GM18867 (cell line): ENCODE results near the gene ATPAF2.

ENCODE experiments used
- ATAC-seq: cut with Tn5 transposase; IDR thresholded peaks from one replicate; pipeline ENCODE4 v1.9.1; 2021; ENCODE audit warnings: mild to moderate bottlenecking, moderate library complexity; ENCODE audit not compliant: unreplicated experiment

ATPAF2 gene

DNA sequence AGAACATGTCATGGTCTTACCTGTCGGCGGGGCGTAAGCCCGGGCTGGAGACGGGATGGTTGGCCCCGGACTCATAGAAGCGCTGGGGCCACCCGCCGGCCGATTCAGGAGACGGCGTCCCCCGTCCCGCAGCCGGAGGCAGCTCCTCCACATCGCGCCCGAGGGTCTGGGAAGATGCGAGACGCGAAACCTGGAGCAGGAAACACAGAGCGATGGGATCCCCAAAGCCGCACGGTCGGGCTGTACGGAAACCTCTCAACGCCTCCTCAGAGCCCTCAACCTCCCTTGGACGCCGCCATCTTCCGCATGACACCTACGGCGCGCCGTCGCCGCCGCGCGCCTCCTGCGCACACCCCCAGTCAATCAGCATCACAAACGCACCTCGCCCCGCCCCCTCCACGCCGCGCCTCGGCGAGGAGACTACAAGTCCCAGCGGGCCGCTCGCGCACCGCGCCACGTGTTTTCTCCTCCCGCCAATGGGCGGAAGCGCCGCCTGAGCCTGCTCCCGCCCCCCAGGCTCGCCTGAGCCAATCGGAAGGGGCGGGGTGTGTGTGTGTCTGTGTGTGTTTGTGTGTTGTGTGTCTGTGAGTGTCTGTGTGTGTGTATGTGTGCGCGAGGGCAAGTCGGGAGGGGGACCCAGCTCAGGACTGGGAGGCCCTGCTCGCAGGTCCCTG, at the start of gene ATPAF2, which contains the start of gene GID4:
Gene ATPAF2 (minus strand): TSS at position 308 of the 674 bp plus-strand sequence. CDS start 155 bp downstream, at position 153.
Gene GID4 (plus strand): TSS at position 548 of the 674 bp plus-strand sequence. CDS start 57 bp downstream, at position 605.
- peak; percentile 90 for ATAC-seq

DNA sequence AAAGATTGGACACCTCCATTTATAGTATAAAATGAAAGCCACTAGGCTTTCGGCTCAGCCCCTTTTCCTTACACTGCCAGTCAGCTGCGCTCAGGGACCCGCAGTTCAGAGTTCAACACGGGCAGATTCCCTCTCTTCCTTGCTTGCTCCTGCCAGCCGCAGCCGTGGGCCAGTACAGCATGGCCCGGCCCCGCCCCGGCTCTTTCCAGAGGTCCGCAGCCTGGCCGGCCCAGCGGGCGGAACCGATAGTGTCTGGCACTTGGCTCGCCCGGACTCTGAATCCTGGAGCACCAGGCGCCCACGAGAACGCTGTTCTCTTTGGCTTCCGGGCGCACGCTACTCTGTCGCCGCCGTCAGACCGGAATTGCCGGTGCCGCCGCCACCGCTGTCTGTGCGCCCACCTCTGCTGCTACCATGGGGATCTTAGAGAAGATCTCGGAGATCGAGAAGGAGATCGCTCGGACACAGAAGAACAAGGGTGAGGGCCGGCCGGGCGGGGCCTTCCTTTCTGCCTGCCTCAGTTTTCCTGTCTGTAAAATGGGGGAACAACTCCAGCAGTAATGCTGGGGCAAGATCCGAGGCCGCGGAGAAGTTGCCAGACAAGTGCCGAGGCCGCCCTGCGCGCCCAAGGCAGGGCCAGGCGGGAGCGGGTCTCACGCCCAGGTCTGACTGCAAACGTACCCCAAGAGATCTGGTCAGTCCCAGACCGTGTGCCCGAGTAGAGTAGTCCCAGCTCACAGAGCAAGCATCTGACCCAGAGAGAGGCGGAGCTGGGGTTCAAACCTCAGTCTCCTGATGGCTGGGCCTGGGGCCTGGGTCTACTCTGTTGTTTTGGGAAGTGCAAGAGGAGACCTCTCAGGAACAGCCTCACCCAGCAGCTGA, 48.9 kb upstream of the ATPAF2 start, which contains the start of gene DRG2:
Gene DRG2 (plus strand): TSS at position 339 of the 882 bp plus-strand sequence. CDS start 76 bp downstream, at position 415.
- peak; percentile 85 for ATAC-seq

DNA sequence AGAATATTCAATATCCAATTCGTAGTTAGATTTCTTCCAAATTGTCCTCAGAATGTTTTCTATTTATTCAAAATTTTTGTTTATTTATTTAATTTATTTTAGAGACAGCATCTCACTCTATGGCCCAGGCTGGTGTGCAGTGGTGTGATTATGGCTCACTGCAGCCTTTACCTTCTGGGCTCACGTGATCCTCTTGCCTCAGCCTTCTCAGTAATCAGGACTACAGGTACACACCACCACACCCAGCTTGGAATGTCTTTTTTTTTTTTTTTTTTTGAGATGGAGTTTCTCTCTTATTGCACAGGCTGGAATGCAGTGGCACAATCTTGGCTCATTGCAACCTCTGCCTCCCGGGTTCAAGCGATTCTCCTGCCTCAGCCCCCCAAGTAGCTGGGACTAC, 45.3 kb upstream of the ATPAF2 start:
- ATAC-seq = no peak

DNA sequence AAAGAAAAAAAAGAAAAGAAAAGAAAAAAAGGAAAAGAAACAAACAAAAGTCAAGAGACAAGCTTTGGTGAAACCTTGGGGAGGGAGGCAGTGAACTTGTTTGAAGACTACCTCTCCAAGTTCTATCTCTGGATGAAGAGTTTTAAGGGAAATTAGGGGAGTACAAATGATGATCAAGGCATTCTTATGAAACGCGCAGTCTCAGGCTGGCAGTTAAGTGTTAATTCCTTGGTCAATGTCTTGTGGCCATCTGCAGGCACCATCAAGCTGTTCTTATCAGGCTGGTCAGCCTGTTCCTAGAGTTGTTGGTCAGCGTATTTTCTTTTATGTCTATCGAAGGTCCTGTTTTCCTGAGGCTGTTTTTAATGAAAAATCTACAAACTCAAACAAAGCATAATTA, 40.6 kb upstream of the ATPAF2 start:
- no peak for ATAC-seq

DNA sequence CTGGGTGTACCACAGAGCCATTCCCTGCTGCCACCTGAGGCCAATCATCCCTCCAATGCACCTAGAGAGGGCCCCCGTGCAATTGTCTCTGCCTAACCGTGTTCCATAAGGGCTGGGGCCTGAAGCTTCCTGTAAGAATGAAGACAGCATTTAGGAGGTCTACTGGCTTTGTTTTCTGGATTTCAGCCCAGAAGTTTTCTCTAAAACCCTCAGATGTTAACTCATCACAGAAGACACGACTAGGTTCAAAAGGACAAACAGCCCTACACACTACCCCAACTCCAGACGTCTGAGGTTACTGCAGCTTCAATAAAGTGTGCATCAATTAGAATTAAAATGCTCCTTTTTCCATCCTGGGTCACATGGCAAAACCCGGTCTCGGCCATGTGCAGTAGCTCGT, 38.0 kb upstream of the ATPAF2 start:
- no peak for ATAC-seq

DNA sequence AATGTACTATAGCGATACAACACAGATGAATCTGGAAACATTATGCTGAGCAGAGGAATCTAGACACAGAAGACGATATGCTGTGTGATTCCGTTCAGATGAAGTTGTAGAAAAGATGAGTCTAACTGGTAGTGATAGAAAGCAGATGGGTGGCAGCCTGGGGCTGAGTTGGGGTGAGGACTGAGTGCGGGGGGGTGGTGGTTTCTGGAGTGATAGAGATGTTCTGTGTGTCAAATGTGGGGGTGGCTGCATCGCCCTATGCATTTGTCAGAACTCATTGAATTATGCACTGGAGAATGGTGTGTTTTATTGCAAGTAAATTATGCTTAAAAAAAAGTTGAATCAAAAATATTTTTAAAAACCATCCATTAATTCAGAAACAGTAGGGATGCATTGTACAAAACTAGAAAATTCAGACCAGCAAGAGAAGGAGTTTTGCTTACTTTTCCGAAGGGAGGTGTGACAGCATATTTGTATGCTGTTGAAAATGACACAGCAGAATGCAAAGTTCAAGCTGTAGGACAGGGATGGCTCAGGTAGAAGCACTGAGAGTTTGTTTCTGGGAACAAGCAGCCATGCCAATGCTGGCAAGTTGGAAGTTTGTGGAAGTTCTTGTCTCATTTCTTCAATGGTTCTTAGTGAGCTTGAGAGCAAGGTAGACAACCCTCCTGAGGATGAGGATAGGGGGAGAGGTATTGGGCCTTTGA, 35.8 kb upstream of the ATPAF2 start:
- ATAC-seq = no peak

DNA sequence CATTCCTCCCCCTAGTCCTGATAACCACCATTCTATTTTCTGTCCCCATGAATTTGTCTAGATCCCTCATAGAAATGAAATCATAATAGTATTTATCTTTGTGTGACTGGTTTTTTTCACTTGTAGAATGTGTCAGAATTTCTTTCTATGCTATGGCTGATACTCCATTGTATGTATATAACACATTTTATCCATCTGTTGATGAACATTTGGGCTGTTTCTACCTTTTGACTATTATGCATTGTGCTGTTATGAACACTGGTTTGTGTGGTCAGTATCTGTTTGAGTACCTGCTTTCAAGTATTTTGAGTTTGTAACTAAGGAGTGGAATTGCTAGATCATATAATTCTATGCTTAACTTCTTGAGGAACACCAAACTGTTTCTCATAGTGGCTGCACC, 32.8 kb upstream of the ATPAF2 start:
- ATAC-seq = no peak

DNA sequence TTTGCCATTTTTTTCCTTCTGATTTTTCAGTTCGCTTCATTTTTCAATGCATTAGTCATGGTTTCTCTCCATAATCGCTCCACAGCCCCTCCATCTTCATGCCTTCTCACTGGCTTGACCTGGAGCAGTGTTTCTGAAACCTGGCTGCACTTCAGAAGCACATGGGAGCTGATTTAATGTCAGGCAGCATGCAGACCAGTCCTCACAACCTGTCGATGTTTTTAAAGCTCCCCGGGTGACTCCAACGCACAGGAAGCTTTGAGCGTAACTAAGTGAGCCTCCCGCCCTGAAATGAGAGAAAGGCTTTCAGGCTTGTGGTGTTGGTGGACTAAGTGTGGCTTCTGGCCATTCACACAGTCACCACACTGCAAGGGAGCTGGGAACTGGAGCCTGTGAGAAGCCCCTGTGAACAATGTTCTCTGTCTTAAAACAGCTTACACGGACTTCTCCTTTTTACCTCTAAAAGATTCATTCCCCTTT, 31.9 kb upstream of the ATPAF2 start:
- ATAC-seq = no peak

DNA sequence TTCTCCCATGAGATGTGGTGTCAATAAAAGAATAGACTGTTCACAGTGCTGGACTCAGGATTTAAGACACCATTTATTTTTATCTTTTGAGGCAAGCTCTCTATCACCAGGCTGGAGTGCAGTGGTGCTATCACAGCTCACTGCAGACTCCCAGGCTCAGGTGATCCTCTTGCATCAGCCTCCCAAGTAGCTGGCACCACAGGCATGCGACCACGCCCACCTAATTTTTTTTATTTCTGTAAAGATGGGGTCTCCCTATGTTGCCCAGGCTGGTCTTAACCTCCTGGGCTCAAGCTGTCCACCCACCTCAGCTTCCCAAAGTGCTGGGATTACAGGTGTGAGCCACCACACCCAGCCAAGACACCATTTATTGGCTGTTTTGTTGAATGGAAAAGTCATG, 30.1 kb upstream of the ATPAF2 start:
- no peak for ATAC-seq

DNA sequence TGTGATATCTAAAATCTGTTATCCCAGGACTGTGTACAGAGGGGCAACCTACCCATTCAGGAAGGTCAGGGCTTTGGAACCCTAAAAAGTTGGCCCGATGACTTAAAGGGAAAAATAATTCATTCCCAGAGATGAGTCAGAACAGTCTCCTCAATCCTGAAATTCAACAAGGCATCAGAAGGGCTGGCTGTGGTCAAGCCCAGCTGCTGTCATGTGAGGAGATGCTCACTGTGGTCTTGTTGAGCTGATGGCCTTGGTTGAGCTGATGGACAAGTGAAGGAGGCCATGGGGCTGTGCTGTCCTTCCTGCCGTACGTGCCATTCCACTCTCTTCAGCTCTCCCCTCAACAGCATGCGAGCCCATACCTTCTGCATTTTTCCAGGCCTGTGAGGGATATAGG, 27.9 kb upstream of the ATPAF2 start:
- ATAC-seq = no peak

DNA sequence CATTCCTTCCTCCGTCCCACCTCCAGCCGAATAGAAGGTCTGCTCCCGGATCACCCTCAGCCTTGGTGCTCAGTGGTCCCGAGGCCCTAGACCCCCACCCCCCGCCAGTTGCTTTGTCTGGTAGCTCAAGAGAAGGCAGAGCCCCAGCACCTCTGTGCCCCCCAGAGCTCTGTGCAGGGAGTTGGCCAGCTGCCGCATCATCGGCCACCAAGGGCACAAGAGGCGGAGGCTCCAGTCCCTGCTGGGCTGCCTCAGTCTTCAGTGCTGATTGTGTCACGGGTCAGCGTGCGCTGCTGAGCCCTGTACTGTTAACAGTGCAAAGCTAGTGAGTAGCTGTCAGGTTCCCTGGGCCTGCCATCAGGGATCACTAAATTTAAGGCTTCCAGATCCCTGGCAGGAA, 26.6 kb upstream of the ATPAF2 start:
- no peak for ATAC-seq

DNA sequence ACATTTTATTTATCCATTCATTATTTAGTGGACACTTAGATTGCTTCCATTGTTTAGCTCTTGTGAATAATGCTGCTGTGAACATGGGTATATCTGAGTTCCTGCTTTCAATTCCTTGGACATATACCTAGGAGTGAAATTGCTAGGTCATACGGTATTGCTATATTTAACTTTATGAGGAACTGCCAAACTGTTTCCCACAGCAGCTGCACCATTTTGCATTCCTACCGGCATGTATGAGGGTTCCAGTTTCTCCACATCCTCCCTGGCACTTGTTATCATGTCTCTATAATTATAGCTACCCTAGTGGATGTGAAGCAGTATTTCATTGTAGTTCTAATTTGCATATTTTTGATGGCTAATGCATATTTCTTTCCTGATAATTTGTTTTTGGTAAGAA, 25.1 kb upstream of the ATPAF2 start:
- no peak for ATAC-seq

DNA sequence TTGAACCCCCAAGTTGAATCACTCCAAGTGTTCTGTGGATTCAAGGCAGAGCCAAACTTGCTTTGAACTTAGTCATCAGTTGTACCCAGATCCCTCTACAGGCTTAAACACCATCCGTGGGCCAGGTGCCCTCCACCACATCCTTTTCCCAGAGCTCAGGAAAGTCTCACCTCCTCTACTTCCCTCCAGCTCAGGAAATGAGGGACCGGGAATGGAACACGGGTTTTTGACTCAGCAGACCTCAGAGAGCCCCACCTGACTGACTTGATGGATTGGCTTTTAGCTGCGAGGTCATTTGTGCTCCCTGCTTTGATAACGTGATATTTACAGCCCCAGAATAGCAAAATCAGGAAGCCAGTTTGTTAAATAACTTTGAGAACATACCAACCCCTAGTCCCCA, 20.3 kb upstream of the ATPAF2 start:
- ATAC-seq = no peak

DNA sequence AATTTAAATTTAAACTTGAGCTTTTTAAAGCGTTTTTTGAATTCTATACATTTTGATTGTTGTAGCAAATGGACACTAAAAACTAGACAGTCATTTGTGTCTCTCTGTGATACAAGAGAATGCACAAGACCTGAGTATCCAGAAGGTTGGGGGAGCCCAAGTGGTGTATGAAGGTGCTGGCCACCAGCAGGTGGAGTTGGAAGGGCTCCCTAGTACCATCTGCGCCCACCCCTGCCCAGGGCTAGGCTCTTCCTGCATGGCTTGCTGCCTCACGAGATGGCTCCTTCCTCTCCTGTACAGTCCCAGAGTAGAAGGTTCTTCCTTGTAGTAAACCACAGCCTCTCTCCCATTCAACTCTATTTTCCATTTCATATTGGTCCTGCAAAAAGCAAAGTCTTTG, 17.2 kb upstream of the ATPAF2 start:
- ATAC-seq = no peak

DNA sequence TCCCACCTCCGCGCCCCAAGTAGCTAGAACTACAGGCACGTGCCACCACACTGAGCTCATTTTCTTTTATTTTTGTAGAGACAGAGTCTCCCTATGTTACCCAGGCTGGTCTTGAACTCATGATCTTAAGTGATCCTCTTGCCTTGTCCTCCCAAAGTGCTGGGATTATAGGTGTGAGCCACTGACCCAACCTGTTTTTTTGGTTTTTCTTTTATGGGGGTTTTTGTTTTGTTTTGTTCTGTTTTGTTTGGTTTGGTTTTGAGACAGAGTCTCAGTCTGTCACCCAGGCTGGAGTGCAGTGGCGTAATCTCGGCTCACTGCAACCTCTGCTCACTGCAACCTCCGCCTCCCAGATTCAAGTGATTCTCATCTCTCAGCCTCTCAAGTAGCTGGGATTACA, 16.6 kb upstream of the ATPAF2 start:
- no peak for ATAC-seq

DNA sequence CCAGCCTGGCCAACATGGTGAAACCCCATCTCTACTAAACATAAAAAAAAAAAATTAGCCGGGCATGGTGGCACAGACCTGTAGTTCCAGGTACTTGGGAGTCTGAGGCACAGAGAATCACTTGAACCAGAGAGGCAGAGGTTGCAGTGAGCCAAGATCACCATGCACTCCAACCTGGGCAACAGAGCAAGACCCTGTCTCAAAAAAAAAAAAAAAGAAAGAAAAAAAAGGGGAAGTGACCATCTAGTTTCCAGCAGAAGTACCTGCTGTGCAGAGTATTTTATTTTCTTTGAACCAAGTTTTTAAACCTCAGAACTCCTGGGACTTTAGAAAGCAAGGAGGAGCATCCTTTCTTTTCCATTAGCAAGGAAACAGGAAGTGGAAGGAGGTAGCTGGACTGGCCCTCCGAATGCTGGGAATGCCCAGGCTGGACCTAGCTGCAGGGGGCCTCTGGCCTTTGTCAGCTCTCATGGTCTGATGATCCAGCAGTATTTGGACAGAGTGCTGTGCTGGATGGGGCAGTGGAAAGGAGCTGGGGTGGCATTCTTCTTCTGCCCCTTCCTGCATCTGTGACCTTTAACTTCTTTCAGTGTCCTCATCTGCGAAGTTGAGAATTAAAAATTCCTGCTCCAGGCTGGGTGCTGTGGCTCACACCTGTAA, 6.9 kb upstream of the ATPAF2 start:
- ATAC-seq = no peak

DNA sequence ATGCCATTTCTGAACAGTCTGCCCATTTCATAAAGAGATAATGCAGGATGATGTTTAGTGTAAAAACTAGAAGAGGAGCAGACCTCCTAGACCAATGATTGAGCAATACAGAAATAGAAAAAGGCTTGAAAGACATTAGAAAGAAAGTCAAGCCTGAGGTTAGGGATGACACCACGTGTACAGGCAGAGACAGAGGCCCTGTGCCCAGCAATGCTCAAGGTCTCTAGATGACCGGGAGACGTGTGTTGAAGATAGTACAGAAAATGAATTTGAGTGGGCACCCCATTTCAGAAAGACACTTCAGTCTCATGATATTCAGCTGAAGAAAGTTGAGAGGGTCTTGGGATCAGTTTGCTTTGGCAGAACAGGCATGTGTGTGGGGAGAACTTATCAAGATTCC, 5.6 kb upstream of the ATPAF2 start:
- no peak for ATAC-seq

DNA sequence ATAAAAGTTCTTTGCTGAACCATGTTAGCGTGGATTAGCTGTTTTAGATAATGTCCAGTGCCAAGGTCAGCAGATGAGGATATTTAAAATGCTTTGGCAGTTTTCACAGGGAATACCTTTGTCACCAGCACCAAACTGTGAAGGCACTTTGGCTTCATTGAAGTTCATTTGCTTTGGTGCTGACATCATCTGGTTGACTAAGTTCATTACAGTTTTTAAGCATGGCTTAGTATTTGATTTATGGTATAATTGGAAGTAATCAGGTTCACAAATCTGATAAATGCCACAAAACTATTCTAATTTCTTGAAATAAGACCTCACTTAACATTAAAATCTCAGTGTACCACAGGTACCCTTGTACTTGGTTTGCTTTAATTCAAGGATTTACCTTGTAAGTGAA, 4.5 kb upstream of the ATPAF2 start:
- ATAC-seq = no peak

DNA sequence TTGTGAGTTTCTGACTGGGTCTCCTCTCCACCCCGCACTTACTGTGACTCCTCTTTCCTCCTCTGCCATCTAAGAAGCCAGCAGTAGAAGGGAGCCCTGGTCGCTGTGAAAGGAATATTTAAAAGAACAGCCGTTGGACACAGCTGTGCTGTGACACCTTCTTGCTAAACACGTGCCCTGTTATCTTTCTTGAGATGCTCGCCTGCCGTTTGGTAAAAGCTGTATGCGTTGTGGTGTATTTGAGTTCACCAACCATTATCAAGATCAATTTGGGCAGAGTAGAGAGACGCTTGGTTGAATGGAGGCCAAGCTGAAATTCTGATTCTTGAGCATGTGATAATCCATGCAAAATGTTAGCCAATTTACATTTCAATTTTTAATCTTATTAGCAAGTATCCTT, 4.0 kb upstream of the ATPAF2 start:
- no peak for ATAC-seq

DNA sequence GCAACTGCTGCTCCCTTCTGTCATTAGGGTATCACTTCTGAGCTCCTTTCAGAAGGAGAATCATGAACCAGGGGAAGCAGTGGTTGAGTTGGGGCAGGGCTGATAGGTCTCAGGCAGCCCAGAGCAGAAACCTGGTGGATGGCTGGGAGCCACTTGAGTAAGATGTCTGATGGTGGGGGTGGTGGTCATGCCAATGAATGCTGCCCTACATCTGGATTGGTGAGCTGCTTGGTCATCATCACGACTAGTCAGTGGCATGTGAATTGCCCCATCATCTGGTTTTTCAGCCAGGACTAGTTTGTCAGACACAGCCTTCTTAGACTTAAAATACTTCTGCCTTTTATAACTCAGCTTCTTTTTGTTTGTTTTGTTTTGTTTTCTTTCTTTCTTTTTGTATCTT, 2.8 kb upstream of the ATPAF2 start:
- no peak for ATAC-seq
